Stimulated activated naive CD4-positive, alpha-beta T cell (primary cell): Measurements from ENCODE around the gene OTUD3.
"Not testable (repeated sequence)": the region's sequence is repeated elsewhere in the genome, so short reads cannot be mapped to it uniquely, and the experiment has no call there.

Source experiments
- DNase-seq, 6 experiments: peaks; one replicate each; lab custom pipeline; 2025; lab: John Stamatoyannopoulos, UW

Gene OTUD3

GRCh38 chr1:19882111-19883071 lies at the start of gene OTUD3:
OTUD3 (plus strand) TSS chr1:19882395; CDS start chr1:19882514, 119 bp downstream.
- peak; percentile 89 to 97 (median 94) for DNase-seq

- DNase-seq: no peak
Observed at GRCh38 chr1:19835578-19835977, 46.6 kb upstream of the OTUD3 start.

- DNase-seq: no peak
Observed at GRCh38 chr1:19837866-19838265, 44.3 kb upstream of the OTUD3 start.

GRCh38 chr1:19840228-19840627 lies 42.0 kb upstream of the OTUD3 start:
- no peak for DNase-seq

- no peak for DNase-seq
Observed at GRCh38 chr1:19844731-19845495, 37.3 kb upstream of the OTUD3 start.

GRCh38 chr1:19845555-19845954 lies 36.6 kb upstream of the OTUD3 start:
- DNase-seq: no peak

- no peak for DNase-seq
Observed at GRCh38 chr1:19846338-19846737, 35.9 kb upstream of the OTUD3 start.

GRCh38 chr1:19847334-19847733 lies 34.9 kb upstream of the OTUD3 start:
- DNase-seq: not testable (repeated sequence)

GRCh38 chr1:19849307-19849706 lies 32.9 kb upstream of the OTUD3 start:
- DNase-seq: not testable (repeated sequence)

GRCh38 chr1:19850214-19850613 lies 32.0 kb upstream of the OTUD3 start:
- no peak for DNase-seq

GRCh38 chr1:19852036-19852435 lies 30.2 kb upstream of the OTUD3 start:
- DNase-seq: no peak

- DNase-seq: no peak
Observed at GRCh38 chr1:19854866-19855265, 27.3 kb upstream of the OTUD3 start.

- DNase-seq: no peak
Observed at GRCh38 chr1:19858893-19859292, 23.3 kb upstream of the OTUD3 start.

- no peak for DNase-seq
Observed at GRCh38 chr1:19859876-19860275, 22.3 kb upstream of the OTUD3 start.

GRCh38 chr1:19860418-19860817 lies 21.8 kb upstream of the OTUD3 start:
- DNase-seq: no peak

- no peak for DNase-seq
Observed at GRCh38 chr1:19861034-19861433, 21.2 kb upstream of the OTUD3 start.

- DNase-seq: no peak
Observed at GRCh38 chr1:19861842-19862530, 20.2 kb upstream of the OTUD3 start.

- DNase-seq: no peak
Observed at GRCh38 chr1:19862944-19863343, 19.3 kb upstream of the OTUD3 start.

GRCh38 chr1:19864570-19865160 lies 17.5 kb upstream of the OTUD3 start:
- no peak for DNase-seq

GRCh38 chr1:19866029-19866428 lies 16.2 kb upstream of the OTUD3 start:
- no peak for DNase-seq

- DNase-seq: no peak
Observed at GRCh38 chr1:19866758-19867157, 15.4 kb upstream of the OTUD3 start.

GRCh38 chr1:19868575-19868974 lies 13.6 kb upstream of the OTUD3 start:
- DNase-seq: not testable (repeated sequence)
